ENCODE measurements around the gene DENND4B.
"Not testable (repeated sequence)": the region's sequence is repeated elsewhere in the genome, so short reads cannot be mapped to it uniquely, and the experiment has no call there.

DENND4B gene

GRCh38 chr1:153946622-153947241, at the start of gene DENND4B:
DENND4B (minus strand) TSS chr1:153946718; CDS start chr1:153944374, 2,344 bp downstream.
- DNase-seq, result no peak

- DNase-seq, result no peak
These were observed 49.1 kb upstream of the DENND4B start for GRCh38 chr1:153995640-153996039.

DNA sequence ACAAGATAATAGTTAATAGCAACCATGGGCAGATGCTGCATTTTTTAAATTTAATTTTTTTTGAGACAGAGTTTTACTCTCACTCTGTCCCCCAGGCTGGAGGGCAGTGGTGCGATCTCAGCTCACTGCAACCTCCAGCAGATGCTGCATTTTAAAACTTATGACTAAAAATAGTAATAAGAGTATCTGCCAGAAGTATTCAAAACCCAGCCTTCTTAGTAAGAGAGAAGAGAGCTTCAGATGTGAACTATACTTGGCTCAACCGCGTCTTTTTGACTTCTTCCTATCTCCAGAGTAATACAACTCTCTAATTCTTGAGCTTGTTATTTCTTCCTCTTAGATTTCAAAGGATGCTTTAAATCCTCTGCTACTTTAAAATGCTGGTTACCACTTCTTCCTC, 48.7 kb upstream of the DENND4B start:
- no peak for DNase-seq

- no peak for DNase-seq
These were observed 45.3 kb upstream of the DENND4B start for GRCh38 chr1:153991806-153992205.

DNA sequence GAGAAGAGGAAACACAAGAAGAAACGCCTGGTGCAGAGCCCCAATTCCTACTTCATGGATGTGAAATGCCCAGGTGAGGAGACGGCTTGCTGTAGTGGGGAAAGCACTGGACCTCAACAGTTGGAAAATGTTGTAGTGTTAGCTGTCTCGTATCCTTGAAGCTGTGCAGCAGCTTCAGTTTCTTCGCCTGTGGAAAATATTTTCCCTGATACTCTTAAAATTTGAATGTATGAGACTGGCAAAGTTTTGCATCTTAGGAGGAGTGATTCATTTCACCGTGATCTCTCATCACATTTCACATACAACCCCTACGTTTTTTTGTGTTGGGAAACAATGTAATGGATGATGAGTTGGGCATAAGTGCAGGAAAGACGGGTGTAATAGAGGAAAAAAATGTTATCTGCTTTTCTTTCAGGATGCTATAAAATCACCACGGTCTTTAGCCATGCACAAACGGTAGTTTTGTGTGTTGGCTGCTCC, 44.7 kb upstream of the DENND4B start:
- DNase-seq, result no peak

- DNase-seq, result peak; percentile 98
These were observed 44.1 kb upstream of the DENND4B start, which contains the start of gene RPS27 for GRCh38 chr1:153990468-153991150. RPS27 (plus strand) TSS chr1:153990762; CDS start chr1:153990797, 35 bp downstream.

- no peak for DNase-seq
These were observed 41.1 kb upstream of the DENND4B start for GRCh38 chr1:153987621-153988020.

- DNase-seq, result no peak
These were observed 39.6 kb upstream of the DENND4B start, which contains the start of gene RAB13 for GRCh38 chr1:153985941-153986761. RAB13 (minus strand) TSS chr1:153986339; CDS start chr1:153986236, 103 bp downstream.

GRCh38 chr1:153985341-153985912, 38.9 kb upstream of the DENND4B start:
- DNase-seq, result no peak

DNA sequence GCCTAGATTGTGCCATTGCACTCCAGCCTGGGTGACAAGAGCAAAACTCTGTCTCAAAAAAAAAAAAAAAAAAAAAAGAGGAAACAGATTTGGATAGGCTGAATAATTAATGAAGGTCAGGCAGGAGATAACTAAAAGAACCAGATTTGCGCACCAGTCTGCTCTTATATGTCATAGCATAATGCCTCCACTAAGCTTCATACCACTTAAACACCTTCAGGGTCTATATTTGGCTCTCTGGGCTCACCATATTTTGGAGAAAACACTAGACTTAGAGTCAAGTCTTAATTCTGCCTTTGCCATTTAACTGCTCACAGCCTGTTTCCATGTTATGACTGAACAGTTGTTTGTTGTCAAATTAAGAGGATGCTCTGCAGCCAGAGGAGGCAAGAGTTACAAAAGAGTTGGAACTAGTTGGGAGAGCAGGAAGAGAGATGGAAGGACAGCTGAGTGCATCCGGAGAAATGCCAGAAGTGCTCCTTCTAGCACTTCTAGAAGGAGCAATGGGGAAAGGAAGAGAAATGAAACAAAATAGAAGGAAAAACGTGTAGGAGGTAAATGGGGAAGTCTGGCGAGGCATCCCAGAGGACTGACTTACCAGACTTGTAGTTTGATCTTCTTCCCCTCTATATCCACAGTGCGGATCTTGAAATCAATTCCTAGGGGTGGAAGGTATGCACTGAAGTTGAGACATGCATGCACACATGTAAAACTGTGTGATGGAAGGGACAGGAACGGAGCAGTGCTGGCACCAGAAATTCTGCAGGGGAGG, 37.8 kb upstream of the DENND4B start:
- DNase-seq, result no peak

DNA sequence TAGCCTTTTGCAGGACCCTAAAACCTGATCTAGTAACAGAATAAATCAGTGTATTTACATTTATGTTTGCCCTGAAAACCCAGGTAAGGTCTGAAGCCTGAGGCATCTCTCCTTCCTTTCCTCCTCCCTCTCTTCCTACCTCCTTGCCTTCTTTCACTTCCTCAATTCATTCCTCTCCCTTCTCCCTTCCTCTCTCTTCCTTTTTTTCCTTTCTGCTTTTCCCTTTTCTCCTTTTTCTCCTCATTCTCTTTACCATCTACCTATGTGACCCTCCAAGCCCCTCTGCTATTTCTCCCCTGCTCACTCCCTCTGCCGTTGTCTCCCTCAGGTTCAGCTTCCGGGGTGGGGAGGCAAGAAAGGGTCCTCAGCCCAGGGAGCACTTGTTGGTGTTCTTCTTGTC, 35.2 kb upstream of the DENND4B start:
- DNase-seq, result not testable (repeated sequence)

- DNase-seq, result not testable (repeated sequence)
These were observed 32.6 kb upstream of the DENND4B start for GRCh38 chr1:153979091-153979490.

GRCh38 chr1:153978274-153978909, 31.9 kb upstream of the DENND4B start:
- DNase-seq, result no peak

DNA sequence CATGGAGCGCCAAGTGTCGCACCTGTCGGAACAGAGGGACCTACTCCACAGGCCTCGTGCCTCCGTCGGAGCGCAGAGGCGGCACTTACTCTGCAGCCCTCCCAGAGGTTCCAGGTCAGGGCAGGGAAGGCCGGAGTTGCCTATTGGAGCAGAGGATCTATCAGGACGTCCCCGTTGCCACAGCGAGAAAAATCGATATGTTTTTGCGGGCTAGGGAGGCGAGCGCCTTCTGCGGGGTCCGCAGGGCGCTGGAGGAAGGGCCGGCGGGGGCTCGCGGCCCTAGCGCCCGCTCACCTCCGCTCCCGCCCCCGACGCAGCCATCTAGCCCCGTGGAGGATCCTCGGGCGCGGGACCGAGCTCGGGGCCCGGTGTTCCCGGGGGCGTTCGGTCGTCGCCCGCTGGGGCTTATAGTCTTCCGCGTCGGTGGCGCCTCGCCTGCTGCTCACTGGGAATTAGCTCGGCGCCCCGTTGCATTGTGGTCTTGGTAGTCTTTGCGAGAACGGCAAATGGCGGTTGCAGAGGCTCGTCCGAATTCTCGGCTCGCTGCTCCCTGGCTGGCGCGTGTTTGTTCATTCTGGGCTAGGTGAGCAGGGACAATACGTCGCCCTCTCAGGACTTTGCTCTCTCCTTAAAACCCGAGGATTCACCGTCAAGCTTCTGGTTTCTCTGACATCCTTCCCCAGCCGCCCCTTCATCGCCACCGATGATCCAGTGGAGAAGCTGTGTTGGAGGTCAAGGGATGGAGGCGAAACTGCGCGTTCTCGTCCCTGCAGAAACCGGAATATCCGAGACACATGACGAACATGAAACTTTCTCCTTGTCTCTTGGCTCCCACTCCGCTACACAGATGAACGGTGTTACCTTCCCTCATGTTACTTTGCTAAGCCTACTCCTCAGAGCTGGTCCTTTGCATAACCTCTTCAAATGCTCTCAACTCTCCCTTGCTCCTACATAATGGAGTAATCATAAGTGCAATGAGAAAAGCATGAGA, 31.0 kb upstream of the DENND4B start, which contains the start of gene JTB:
Gene JTB, minus strand, starts transcription at position 425 of the 991 bp plus-strand sequence. Its CDS starts 422 bp downstream, at position 3.
- peak; percentile 90 for DNase-seq

DNA sequence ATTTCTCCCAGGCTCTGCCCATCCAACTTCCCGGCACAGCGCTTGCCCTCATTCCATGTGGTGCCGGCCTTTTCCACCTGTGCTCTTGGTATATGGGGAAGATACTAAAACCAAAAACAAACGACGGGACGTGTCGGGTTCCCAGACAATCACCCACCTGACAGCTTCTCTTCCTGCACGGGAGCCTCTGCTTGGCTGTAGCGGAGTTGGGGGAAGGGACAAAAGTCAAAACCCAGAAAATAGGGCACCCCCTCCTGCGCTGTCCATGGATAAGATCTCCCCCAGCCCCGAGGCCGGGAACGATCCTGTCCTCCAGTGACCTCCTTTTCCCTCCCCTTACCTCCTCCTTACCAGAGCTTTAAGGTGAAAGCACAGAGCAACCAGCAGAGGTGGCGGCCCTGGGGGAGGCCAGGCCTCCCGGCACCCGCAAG, 30.3 kb upstream of the DENND4B start:
- no peak for DNase-seq

DNA sequence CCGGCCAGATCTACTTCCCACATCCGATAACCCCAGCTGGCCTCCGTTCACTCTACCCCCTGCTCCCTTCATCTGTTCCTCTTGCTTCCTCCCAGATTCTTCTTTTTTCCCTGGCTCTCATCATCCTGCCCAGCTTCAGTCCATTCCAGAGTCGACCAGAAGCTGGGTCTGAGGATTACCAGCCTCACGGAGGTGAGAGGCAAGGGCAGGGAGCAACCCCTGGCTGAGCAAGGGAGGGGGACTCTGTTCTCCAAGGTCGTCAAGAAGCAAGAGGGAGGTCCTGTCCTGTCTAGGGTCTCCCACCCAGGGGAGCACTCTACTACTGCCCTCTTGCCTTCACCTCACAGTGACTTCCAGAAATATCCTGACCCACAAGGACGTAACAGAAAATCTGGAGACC, 27.0 kb upstream of the DENND4B start:
- DNase-seq, result no peak

DNA sequence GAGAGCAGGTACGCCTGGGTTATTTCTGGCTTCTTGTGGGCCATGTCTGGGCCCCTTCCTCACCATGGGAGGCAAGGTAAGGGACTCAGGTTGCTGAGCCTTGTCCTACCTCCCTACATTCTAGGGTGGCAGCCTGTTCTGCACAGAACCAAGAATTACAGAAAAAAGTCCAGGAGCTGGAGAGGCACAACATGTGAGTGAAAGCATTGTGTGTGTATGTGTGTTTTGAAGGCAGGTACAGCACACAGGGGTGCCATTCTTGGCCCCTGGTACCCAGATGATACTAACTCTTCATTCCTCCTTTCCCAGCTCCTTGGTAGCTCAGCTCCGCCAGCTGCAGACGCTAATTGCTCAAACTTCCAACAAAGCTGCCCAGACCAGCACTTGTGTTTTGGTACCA, 26.6 kb upstream of the DENND4B start:
- DNase-seq, result no peak

DNA sequence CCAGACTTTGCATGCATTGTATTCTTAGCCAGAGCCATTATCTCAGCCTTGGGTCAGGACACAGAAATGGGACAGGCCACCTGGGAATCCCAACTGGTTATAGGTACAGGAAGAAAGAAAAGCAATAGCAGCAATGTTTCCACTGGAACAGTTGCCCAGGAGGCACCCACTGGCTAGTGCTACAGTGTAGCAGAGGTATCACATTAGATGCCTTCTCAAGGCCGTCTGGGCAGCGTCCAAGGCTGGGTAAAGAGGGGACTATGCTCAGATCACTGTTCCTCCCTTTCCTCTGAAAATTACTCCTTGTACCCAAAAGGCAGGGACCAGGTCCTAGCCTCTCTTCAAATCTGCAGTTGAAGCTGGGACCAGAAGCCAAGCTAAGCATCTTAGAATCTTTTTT, 23.8 kb upstream of the DENND4B start:
- no peak for DNase-seq

DNA sequence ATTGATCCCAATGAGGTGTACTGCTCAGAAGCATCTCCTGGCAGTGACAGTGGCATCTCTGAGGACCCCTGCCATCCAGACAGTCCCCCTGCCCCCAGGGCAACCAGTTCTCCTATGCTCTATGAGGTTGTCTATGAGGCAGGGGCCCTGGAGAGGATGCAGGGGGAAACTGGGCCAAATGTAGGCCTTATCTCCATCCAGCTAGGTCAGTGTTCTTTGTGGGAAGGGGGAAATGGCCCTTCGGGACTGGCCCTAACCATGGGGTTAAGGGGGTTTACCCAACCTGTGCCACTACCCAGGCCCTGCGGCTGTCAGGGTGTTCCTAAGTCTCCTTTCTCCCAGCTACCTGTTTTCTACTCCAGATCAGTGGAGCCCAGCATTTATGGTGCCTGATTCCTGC, 22.5 kb upstream of the DENND4B start:
- DNase-seq, result no peak

- DNase-seq, result no peak
These were observed 21.9 kb upstream of the DENND4B start for GRCh38 chr1:153968408-153968807.
